Loucy (cell line): Measurements from ENCODE around the gene TECTA.

Experiments used
- H2AFZ ChIP-seq: fragments of 200-600 bp; sonication (generic); 2 replicates; pipeline ENCODE4 v1.6.0; 2016; ENCODE audit warnings: antibody characterized with exemption, mild to moderate bottlenecking, low read length, moderate library complexity
- H3F3A ChIP-seq: fragments of 200-600 bp; 2 replicates; pipeline ENCODE4 v1.6.0; 2016; ENCODE audit warnings: antibody characterized with exemption, low read depth, mild to moderate bottlenecking
- H3K27me3 ChIP-seq: fragments of 200-600 bp; sonication (generic); 2 replicates; pipeline ENCODE4 v1.6.1; 2014; ENCODE audit warnings: low read length, mild to moderate bottlenecking; ENCODE audit not compliant: insufficient read depth, poor library complexity, severe bottlenecking
- H3K36me3 ChIP-seq: fragments of 200-600 bp; sonication (generic); 2 replicates; pipeline ENCODE4 v1.6.1; 2016; ENCODE audit warnings: low read length; ENCODE audit not compliant: insufficient read depth
- H3K4me1 ChIP-seq: fragments of 200-600 bp; sonication (generic); 2 replicates; pipeline ENCODE4 v1.5.1; 2014; ENCODE audit warnings: low read length, mild to moderate bottlenecking; ENCODE audit not compliant: insufficient read depth, poor library complexity, severe bottlenecking
- H3K4me2 ChIP-seq: fragments of 200-600 bp; sonication (generic); 2 replicates; pipeline ENCODE4 v1.6.0; 2014; ENCODE audit warnings: antibody characterized with exemption, low read length, low read depth, mild to moderate bottlenecking; ENCODE audit not compliant: poor library complexity, severe bottlenecking
- H3K4me3 ChIP-seq: fragments of 200-600 bp; sonication (generic); 2 replicates; pipeline ENCODE4 v1.5.1; 2014; ENCODE audit warnings: low read length, mild to moderate bottlenecking, mixed read lengths; ENCODE audit not compliant: poor library complexity, severe bottlenecking
- H3K79me2 ChIP-seq: fragments of 200-600 bp; sonication (generic); 2 replicates; pipeline ENCODE4 v1.6.1; 2014; ENCODE audit warnings: low read length; ENCODE audit not compliant: insufficient read depth
- H3K9ac ChIP-seq: fragments of 200-600 bp; sonication (generic); 2 replicates; pipeline ENCODE4 v1.6.0; 2014; ENCODE audit warnings: mild to moderate bottlenecking, low read depth, low read length, moderate library complexity; ENCODE audit not compliant: poor library complexity, severe bottlenecking
- H3K9me2 ChIP-seq: fragments of 200-600 bp; sonication (generic); replicated peaks from 2 replicates; pipeline ENCODE4 v1.6.1; 2016; ENCODE audit warnings: low read depth, low read length, mixed read lengths
- H3K9me3 ChIP-seq: fragments of 200-600 bp; sonication (generic); 2 replicates; pipeline ENCODE4 v1.6.1; 2014; ENCODE audit warnings: mild to moderate bottlenecking, antibody characterized with exemption, low read length, low read depth; ENCODE audit not compliant: insufficient read depth
- H4K20me1 ChIP-seq: fragments of 200-600 bp; sonication (generic); 2 replicates; pipeline ENCODE4 v1.6.0; 2014; ENCODE audit warnings: antibody characterized with exemption, low read length, mild to moderate bottlenecking; ENCODE audit not compliant: insufficient read depth, poor library complexity, severe bottlenecking
- EZH2phosphoT487 ChIP-seq: fragments of 200-600 bp; IDR thresholded peaks from 2 replicates; pipeline ENCODE4 v1.6.1; 2018; ENCODE audit warnings: antibody characterized with exemption, mild to moderate bottlenecking, moderate library complexity, borderline replicate concordance
- TF ChIP-seq, protein P1 (sequence below): fragments of 200-600 bp; sonication (generic); conservative IDR thresholded peaks from 2 replicates; pipeline ENCODE4 v1.5.1; 2014; ENCODE audit warnings: mild to moderate bottlenecking, antibody characterized with exemption, low read length

The TECTA gene

DNA sequence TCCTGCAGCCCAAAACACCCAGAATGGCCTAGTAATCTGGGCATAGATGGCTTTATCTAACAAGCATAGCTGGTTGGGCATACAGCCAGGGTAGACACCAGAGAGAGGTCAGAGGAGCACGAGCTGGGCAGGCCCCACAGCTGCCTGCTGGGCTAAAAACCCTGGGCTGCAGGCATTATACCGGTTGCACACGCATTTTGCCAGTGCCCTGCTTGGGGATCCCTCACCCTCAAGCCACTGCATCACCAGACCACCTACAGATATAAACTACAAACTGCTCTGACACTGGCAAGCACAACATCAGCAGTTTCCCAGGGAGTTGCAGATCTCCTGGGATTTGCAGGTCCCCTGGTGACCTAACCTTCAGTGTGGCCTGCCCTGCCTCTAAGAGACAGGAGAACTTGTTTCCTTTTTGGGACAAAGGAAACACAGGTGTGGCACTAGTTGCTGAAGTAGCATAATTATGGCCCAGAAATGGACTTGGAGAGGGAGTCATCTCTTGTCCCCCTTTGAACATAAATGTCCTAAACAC lies 112.4 kb downstream of the TECTA start:
- Histone ChIP-seq H2AFZ (no peak overlapping the region), H4K20me1 (no peaks in the 10 kb centered on the region)

DNA sequence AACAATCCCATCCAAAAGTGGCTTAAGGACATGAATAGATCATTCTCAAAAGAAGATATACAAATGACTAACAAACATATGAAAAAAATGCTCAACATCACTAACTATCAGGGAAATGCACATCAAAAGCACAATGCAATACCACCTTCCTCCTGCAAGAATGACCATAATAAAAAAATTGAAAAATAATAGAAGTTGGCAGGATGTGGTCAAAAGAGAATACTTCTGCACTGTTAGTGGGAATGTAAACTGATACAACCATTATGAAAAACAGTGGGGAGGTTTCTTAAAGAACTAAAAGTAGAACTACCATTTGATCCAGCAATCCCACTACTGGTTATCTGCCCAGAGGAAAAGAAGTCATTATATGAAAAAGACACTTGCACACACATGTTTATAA lies 113.8 kb downstream of the TECTA start:
- no peaks in the 10 kb centered on the region for H4K20me1 ChIP-seq
- H3K4me1 ChIP-seq, result peaks cover 4% of the 10 kb centered on the region
- no peak overlapping the region for H3K4me3 ChIP-seq
- H3K9me2 ChIP-seq, result no peaks in the 10 kb centered on the region
- H3K9me3 ChIP-seq, result no peaks in the 10 kb centered on the region
- H3K4me2 ChIP-seq, result no peak overlapping the region
- H3K9ac ChIP-seq, result no peak overlapping the region
- H3K36me3 ChIP-seq, result no peaks in the 10 kb centered on the region
- H2AFZ ChIP-seq, result no peak overlapping the region
- no peaks in the 10 kb centered on the region for H3K79me2 ChIP-seq
- no peaks in the 10 kb centered on the region for H3K27me3 ChIP-seq
- TF ChIP-seq EZH2phosphoT487, result no peak
- TF ChIP-seq, protein P1, sequence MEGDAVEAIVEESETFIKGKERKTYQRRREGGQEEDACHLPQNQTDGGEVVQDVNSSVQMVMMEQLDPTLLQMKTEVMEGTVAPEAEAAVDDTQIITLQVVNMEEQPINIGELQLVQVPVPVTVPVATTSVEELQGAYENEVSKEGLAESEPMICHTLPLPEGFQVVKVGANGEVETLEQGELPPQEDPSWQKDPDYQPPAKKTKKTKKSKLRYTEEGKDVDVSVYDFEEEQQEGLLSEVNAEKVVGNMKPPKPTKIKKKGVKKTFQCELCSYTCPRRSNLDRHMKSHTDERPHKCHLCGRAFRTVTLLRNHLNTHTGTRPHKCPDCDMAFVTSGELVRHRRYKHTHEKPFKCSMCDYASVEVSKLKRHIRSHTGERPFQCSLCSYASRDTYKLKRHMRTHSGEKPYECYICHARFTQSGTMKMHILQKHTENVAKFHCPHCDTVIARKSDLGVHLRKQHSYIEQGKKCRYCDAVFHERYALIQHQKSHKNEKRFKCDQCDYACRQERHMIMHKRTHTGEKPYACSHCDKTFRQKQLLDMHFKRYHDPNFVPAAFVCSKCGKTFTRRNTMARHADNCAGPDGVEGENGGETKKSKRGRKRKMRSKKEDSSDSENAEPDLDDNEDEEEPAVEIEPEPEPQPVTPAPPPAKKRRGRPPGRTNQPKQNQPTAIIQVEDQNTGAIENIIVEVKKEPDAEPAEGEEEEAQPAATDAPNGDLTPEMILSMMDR, result no peak
- H3F3A ChIP-seq, result no peaks in the 10 kb centered on the region

More for the DNA sequence above, 112.4 kb downstream of the TECTA start:
- no peaks in the 10 kb centered on the region for H3K27me3 ChIP-seq
- H3F3A ChIP-seq, result no peaks in the 10 kb centered on the region
- peaks cover 4% of the 10 kb centered on the region for H3K4me1 ChIP-seq
- H3K36me3 ChIP-seq, result no peaks in the 10 kb centered on the region
- no peaks in the 10 kb centered on the region for H3K9me2 ChIP-seq
- H3K9me3 ChIP-seq, result no peaks in the 10 kb centered on the region
- H3K9ac ChIP-seq, result no peak overlapping the region
- H3K4me3 ChIP-seq, result no peak overlapping the region
- H3K4me2 ChIP-seq, result no peak overlapping the region
- H3K79me2 ChIP-seq, result no peaks in the 10 kb centered on the region
- no peak for TF ChIP-seq EZH2phosphoT487
- TF ChIP-seq, protein P1, result no peak

DNA sequence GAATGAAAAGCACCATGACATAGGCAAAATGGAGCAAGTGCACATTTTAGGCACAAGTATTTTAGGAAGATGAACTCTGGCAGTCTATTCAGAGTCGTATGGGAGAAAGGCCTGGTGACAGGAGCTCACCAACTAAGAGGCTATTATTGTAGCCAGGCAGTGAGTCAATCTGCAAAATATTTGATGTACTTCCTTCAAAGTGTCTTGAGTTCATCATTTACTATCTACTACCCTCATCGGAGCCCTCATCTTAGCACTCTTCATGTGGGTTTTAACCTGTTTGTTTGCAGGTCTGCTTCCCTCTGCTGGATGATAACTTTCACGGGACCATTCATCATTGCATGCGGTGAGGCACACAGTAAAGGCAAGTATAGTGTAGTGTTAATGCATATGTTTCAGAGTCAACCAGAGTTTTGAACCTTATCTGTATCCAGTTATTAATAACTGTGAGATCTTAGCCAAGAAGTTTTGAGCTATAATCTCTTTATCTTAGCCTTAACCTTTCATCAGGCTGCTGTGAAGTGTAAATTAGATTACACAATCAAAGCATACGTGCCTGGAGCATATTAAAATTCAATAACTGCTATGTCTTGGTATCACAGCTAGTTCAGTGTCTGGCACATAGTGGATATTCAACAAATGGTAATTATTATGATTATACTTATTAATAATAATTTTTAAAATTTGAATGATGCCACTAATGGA lies 120.6 kb downstream of the TECTA start:
- Histone ChIP-seq H3K9ac (no peak overlapping the region), H3K79me2 (no peaks in the 10 kb centered on the region), H3F3A (no peaks in the 10 kb centered on the region), H3K4me3 (no peak overlapping the region), H3K36me3 (no peaks in the 10 kb centered on the region), H2AFZ (no peak overlapping the region), H3K9me2 (no peaks in the 10 kb centered on the region), H3K9me3 (no peaks in the 10 kb centered on the region), H4K20me1 (no peaks in the 10 kb centered on the region), H3K4me2 (no peak overlapping the region), H3K27me3 (no peaks in the 10 kb centered on the region), H3K4me1 (no peaks in the 10 kb centered on the region)
- TF ChIP-seq EZH2phosphoT487, result no peak
- TF ChIP-seq, protein P1, result no peak
